Pancreas (tissue), 10 donors: ENCODE data around the gene CEP85L. TPM values are rescaled to one million over a fixed set of nuclear protein-coding genes. Genes with fewer than 3 reads are reported as not detected.

Experiments used
- ATAC-seq, 4 donors: fragments of 200-7000 bp; cut with Tn5 transposase; one replicate each; pipeline versions ENCODE4 v1.8.0 to v1.9.1; 2020; ENCODE audit warnings: mild to moderate bottlenecking in 4 of 4, moderate library complexity in 4 of 4
- DNase-seq, 6 donors: peaks; one replicate each; pipeline ENCODE4 v3.0.0-alpha.2; 2020
- FAIRE-seq: peaks from 2 replicates; lab custom pipeline; 2012; peaks lifted over from hg19 to GRCh38; lab: Jason Lieb, UNC
- H3K27ac ChIP-seq, 4 donors: fragments of 200-600 bp; sonication (generic); 1 replicate in 3 of 4; 2 replicates in 1 of 4; pipeline versions ENCODE4 v1.5.0 to v1.8.0; 2020
- H3K27me3 ChIP-seq, 4 donors: fragments of 200-600 bp; one replicate each; pipeline ENCODE4 v1.8.0; 2021
- H3K36me3 ChIP-seq, 3 donors: fragments of 200-600 bp; sonication (generic) in 1 of 3; one replicate each; pipeline versions ENCODE4 v1.5.0 to v1.8.0; 2020 to 2021
- H3K4me1 ChIP-seq, 3 donors: fragments of 200-600 bp; one replicate each; pipeline ENCODE4 v1.8.0; 2021
- H3K4me3 ChIP-seq, 4 donors: fragments of 200-600 bp; sonication (generic) in 2 of 4; one replicate each; pipeline versions ENCODE4 v1.5.0 to v1.8.0; 2020 to 2021
- H3K9me3 ChIP-seq, 4 donors: fragments of 200-600 bp; one replicate each; pipeline ENCODE4 v1.8.0; 2021
- WGBS, 2 donors: extraction: QIAGEN DNeasy Blood & Tissue Kit; methylation state at CpG; one replicate each; pipeline ENCODE4 v1.1.7; 2013; 5-methylcytosine and 5-hydroxymethylcytosine counted together
- intact Hi-C, 3 donors: fragments of 100-400 bp; cut with DNase I; formaldehyde crosslinking; loops; one replicate each; pipeline versions ENCODE4 v1.11.1 to v1.14.2; 2022
- polyA plus RNA-seq, 2 donors: library from polyadenylated mRNA; stranded (reverse); fragments of 200-250 nt; gene quantifications; one replicate each; pipeline ENCODE4 v1.2.3, GENCODE V29; 2013
- total RNA-seq, 6 donors: library from RNA; stranded (reverse); fragmentation: NEBNext Ultra II Directional in 4 of 6; extraction: Animal tissue kit (Norgen Biotek cat#: 25700) in 4 of 6; gene quantifications; one replicate each; pipeline versions ENCODE4 v1.2.1 to v1.2.4, GENCODE V29; 2021 to 2023
- TF ChIP-seq, protein P1 (sequence below), 4 donors: fragments of 200-600 bp; sonication (generic) in 3 of 4; IDR thresholded peaks; one replicate each; pipeline versions ENCODE4 v1.5.0 to v1.8.0; 2021; ENCODE audit warnings: antibody characterized with exemption in 4 of 4
- donor health status: healthy with polysubstance abuse.
- donor health status: DM: no; HTN: no; CAD: no; lungs with moderate emphysema.
- donor health status: DM: no; HTN: no; CAD: no.
- donor health status: control.
- donor health status: control.
- donor health status: Bipolar disorder and iron deficiency.
- donor health status: DM: yes; HTN: yes; CAD: no.
- donor health status: DM: no; HTN: no; CAD: no.
- donor health status: DM: no; HTN: no; CAD: no.
- donor health status: DM: yes; HTN: yes; CAD: no.

Gene CEP85L
- total and polyA plus RNA-seq, 8 donors, result 1.1 to 8.1 (median 6.1) TPM

DNA sequence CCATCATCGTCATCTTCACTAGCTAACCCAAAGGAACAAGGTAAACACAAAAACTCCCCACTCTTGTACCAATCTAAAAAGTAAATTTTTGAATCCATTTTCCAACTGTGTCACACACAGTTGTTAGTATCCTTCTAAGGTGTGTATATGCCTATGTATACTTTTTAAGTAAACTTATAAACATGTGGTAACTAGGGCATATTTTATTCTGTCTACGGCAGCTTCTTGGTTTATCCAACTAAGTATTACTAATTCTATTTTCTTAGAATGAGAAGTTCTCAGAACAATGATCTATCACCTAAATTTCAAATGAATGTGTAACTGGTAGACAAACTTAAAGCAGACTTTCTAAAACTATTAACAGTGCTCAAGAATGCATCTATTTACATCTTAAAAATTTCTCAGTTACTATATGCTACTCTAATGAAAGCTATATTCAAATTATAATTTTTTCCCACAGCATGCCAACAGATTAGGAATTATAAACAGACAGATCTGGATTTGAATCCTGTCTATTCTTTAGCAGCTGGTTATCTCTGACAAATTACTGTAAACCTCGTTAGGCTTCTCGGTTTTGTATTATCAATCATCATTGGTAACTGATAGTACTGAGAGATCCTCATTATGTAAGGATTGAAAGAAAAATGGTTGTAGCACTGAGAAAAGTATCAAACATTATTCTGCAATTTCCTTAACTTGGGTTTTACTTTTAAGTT, 105.1 kb downstream of the CEP85L start:
- intact Hi-C loops, result no loop called here
- Histone ChIP-seq H3K4me1 (peaks cover 0 to 10% (median 0%) of the 10 kb centered on the region in 3 donors), H3K27ac (no peak overlapping the region), H3K36me3 (no peaks in the 10 kb centered on the region), H3K9me3 (no peaks in the 10 kb centered on the region), H3K27me3 (no peaks in the 10 kb centered on the region), H3K4me3 (no peak overlapping the region)
- WGBS, 2 donors, result 43 to 50% methylated on average over 4 of the region's 4 CpGs
- DNase-seq (no peak), ATAC-seq (no peak), FAIRE-seq (no peak)
- TF ChIP-seq, protein P1, sequence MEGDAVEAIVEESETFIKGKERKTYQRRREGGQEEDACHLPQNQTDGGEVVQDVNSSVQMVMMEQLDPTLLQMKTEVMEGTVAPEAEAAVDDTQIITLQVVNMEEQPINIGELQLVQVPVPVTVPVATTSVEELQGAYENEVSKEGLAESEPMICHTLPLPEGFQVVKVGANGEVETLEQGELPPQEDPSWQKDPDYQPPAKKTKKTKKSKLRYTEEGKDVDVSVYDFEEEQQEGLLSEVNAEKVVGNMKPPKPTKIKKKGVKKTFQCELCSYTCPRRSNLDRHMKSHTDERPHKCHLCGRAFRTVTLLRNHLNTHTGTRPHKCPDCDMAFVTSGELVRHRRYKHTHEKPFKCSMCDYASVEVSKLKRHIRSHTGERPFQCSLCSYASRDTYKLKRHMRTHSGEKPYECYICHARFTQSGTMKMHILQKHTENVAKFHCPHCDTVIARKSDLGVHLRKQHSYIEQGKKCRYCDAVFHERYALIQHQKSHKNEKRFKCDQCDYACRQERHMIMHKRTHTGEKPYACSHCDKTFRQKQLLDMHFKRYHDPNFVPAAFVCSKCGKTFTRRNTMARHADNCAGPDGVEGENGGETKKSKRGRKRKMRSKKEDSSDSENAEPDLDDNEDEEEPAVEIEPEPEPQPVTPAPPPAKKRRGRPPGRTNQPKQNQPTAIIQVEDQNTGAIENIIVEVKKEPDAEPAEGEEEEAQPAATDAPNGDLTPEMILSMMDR (IDR thresholded peaks at IDR 0.05), result no peak

DNA sequence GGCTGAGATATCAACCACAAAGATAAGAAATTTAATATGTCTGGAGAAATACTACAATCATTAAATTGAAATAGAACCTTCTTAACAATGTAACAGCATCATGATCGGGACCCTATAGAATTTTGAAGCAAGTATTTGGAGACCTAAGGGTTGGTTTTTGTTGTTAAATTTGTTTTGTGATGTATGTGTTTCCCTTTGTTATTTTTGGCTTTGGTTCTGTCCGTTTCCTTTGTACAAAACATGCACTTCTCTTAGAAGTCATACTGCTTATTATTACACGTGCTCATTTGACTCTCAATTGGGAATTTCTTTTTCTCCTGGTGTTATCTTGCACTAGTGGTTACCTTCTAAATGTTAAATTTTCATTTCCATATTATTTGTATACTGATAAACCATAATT, 107.3 kb downstream of the CEP85L start:
- Histone ChIP-seq H3K27ac (no peak overlapping the region), H3K9me3 (no peaks in the 10 kb centered on the region), H3K27me3 (no peaks in the 10 kb centered on the region), H3K4me1 (peaks cover 0 to 10% (median 0%) of the 10 kb centered on the region in 3 donors), H3K36me3 (no peaks in the 10 kb centered on the region), H3K4me3 (no peak overlapping the region)
- DNase-seq, result no peak
- intact Hi-C loops, result no loop called here
- no peak for ATAC-seq
- 87 to 88% methylated on average over 3 of the region's 3 CpGs for WGBS, 2 donors
- no peak for FAIRE-seq
- TF ChIP-seq, protein P1 (IDR thresholded peaks at IDR 0.05), result no peak

DNA sequence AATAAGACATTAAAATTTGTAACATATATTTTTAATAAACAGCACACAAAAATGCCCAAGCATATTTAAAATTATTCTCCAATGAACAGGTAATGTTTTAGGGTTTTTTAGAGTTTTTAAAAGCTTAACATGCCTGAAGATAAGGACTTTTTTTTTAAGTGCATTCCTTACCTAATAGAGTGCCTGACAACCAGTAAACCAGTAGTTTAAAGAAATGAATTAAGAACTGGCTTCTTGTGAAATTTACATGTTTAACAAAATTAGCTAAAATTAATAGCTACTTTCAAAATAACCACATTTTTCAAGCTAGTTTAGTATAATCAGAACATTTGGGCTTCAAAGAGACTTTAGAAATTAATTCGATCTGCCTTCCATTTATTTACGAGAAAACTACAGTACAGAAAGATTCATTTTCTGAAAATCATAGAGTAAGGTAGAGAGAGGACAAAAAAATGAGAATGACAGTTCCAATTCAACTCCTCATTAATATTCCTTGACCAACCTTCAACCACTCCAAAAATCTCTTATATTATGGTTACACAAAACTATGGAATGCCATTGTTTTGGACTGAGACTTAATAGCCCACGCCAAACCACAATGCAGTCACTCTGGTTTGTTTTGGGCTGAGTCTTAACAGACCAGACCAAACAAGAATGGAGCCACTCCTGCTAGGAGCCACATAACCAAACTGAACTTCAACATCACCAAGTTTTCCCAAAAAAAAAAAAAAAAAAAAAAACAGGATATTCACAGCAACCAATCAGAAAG, 109.0 kb downstream of the CEP85L start:
- FAIRE-seq, result no peak
- H3K4me1 ChIP-seq, result peaks cover 0 to 10% (median 0%) of the 10 kb centered on the region in 3 donors
- no peaks in the 10 kb centered on the region for H3K27me3 ChIP-seq
- WGBS, 2 donors, result 97 to 99% methylated on average over 3 of the region's 3 CpGs
- TF ChIP-seq, protein P1 (IDR thresholded peaks at IDR 0.05), result no peak
- H3K27ac ChIP-seq, result no peak overlapping the region
- intact Hi-C loops, result no loop called here
- no peaks in the 10 kb centered on the region for H3K9me3 ChIP-seq
- no peak for DNase-seq
- no peaks in the 10 kb centered on the region for H3K36me3 ChIP-seq
- ATAC-seq, result no peak
- H3K4me3 ChIP-seq, result no peak overlapping the region

DNA sequence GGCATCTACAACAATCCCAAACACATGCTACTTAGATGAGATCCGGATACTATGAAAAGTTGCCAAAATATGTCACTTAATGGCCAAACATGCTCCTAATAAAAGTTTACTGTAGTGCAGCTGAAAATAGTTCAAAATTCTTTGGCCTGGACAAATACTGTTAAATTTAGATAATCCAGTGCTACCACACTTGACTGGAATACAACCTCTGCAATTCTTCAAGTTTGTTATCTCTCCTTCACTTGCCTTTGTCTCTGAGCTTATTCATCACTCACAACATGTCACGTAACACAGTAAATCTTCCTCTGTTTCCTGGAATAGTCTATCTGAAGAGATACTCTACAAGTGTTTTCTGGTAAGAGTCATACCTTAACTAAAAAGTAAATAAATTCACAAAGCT, 113.8 kb downstream of the CEP85L start:
- FAIRE-seq (no peak), ATAC-seq (no peak), DNase-seq (no peak)
- H3K9me3 ChIP-seq, result no peaks in the 10 kb centered on the region
- no peaks in the 10 kb centered on the region for H3K27me3 ChIP-seq
- TF ChIP-seq, protein P1 (IDR thresholded peaks at IDR 0.05), result no peak
- intact Hi-C loops, result no loop called here
- H3K36me3 ChIP-seq, result no peaks in the 10 kb centered on the region
- H3K4me3 ChIP-seq, result no peak overlapping the region
- no peaks in the 10 kb centered on the region for H3K4me1 ChIP-seq
- H3K27ac ChIP-seq, result no peak overlapping the region
- 61 to 64% methylated on average over 2 of the region's 2 CpGs for WGBS, 2 donors

DNA sequence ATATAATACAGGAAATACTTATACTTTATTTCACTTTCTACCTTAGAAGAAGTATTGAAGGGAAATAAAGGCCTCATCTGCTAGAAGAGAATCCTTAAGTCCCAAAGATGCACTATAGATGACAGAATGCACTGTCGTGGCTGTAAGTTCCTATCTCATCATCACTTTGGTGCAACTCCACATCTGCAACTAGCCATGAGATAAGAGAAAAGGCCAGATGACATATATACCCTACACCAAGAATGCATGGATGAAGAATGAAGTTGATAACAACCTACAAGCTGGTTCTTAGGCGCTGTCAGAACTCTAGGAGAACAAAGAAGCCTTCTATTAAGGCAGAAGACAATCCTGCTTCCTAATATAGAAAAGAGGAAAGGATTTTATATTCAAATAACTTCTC, 114.9 kb downstream of the CEP85L start:
- DNase-seq (no peak), FAIRE-seq (no peak), ATAC-seq (no peak)
- TF ChIP-seq, protein P1 (IDR thresholded peaks at IDR 0.05), result no peak
- H3K36me3 ChIP-seq, result no peaks in the 10 kb centered on the region
- intact Hi-C loops, result no loop called here
- 84 to 93% methylated on average over 2 of the region's 2 CpGs for WGBS, 2 donors
- no peaks in the 10 kb centered on the region for H3K9me3 ChIP-seq
- no peak overlapping the region for H3K4me3 ChIP-seq
- H3K4me1 ChIP-seq, result no peaks in the 10 kb centered on the region
- no peaks in the 10 kb centered on the region for H3K27me3 ChIP-seq
- no peak overlapping the region for H3K27ac ChIP-seq
